Upper lobe of left lung (tissue), 6 donors: Measurements from ENCODE around the gene NR2F1. TPM values are rescaled to one million over a fixed set of nuclear protein-coding genes. Genes with fewer than 3 reads are reported as not detected.

Experiments used
- ATAC-seq, 2 donors: fragments of 200-7000 bp; cut with Tn5 transposase; one replicate each; pipeline ENCODE4 v1.9.1; 2022; ENCODE audit warnings: mild to moderate bottlenecking in 2 of 2, moderate library complexity in 2 of 2; ENCODE audit not compliant: low FRiP score in 2 of 2
- DNase-seq, 2 donors: peaks; one replicate each; pipeline ENCODE4 v3.0.0-alpha.2; 2019 to 2020
- H3K27ac ChIP-seq, 4 donors: fragments of 200-600 bp; sonication (generic); one replicate each; pipeline ENCODE4 v1.5.1; 2016 to 2019
- H3K27me3 ChIP-seq, 4 donors: fragments of 200-600 bp; sonication (generic); one replicate each; pipeline ENCODE4 v1.5.1; 2017 to 2019
- H3K36me3 ChIP-seq, 4 donors: fragments of 200-600 bp; sonication (generic); one replicate each; pipeline ENCODE4 v1.5.1; 2016 to 2019
- H3K4me1 ChIP-seq, 4 donors: fragments of 200-600 bp; sonication (generic); one replicate each; pipeline ENCODE4 v1.5.1; 2018 to 2019
- H3K4me3 ChIP-seq, 4 donors: fragments of 200-600 bp; sonication (generic); one replicate each; pipeline ENCODE4 v1.5.1; 2017 to 2019; ENCODE audit warnings: mild to moderate bottlenecking in 2 of 4, moderate library complexity in 1 of 4
- H3K9me3 ChIP-seq, 4 donors: fragments of 200-600 bp; sonication (generic); one replicate each; pipeline ENCODE4 v1.5.1; 2018 to 2019
- EP300 ChIP-seq, 4 donors: sonication (generic); formaldehyde crosslinking; IDR thresholded peaks; one replicate each; pipeline ENCODE4 v1.5.1; 2017; ENCODE audit warnings: antibody characterized with exemption in 4 of 4, control low read depth in 2 of 4
- POLR2A ChIP-seq, 4 donors: fragments of 450-650 bp; IDR thresholded peaks; one replicate each; pipeline ENCODE4 v1.5.1; 2016 to 2017; ENCODE audit warnings: antibody characterized with exemption in 4 of 4, mild to moderate bottlenecking in 2 of 4
- POLR2AphosphoS5 ChIP-seq, 2 donors: sonication (generic); formaldehyde crosslinking; IDR thresholded peaks; one replicate each; pipeline ENCODE4 v1.5.1; 2017; ENCODE audit warnings: antibody characterized with exemption in 2 of 2
- WGBS, 2 donors: methylation state at CpG; one replicate each; pipeline ENCODE4 v1.1.5; 2017 to 2018; 5-methylcytosine and 5-hydroxymethylcytosine counted together
- total RNA-seq, 6 donors: library from RNA; depleted of rRNA in 4 of 6; stranded (reverse); fragments of >200 nt in 4 of 6; gene quantifications; one replicate each; pipeline versions ENCODE4 v1.1.0 to v1.2.1, GENCODE V29; 2016 to 2021
- TF ChIP-seq, protein P1 (sequence below), 6 experiments: fragments of 450-650 bp in 4 of 6; fragments of 200-600 bp in 2 of 6; sonication (generic) in 2 of 6; IDR thresholded peaks; one replicate each; pipeline ENCODE4 v1.5.1; 2016 to 2019; ENCODE audit warnings: antibody characterized with exemption in 6 of 6
- donor health status: DM: no; HTN: no; CAD: no; lungs with moderate emphysema.
- donor health status: DM: no; HTN: yes; CAD: no; lungs with severe emphysema.

The NR2F1 gene
- total RNA-seq, 6 donors from 2014 or later: 8.9 to 70.3 (median 29.4) TPM

DNA sequence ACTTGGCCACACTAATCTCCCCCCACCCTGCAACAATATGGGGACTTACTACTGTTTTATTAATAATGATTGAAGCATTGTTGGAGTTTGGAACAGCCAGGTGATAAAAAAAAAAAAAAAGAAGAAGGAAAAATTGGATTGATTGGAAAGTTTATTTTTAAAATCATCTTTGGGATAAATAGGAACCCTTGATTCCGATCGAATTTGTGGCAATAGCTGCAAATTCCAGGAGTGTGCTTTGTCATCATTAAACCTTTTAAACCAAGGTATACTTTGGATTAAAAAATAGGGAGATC, 907 bp upstream of the NR2F1 start:
- Histone ChIP-seq H3K27ac (peak overlapping the region; percentile 3 to 75 (median 28)), H3K4me3 (peak overlapping the region in 3 of 4 donors; percentile 60 to 70 (median 64)), H3K36me3 (no peaks in the 10 kb centered on the region), H3K27me3 (peaks cover 2 to 63% (median 38%) of the 10 kb centered on the region in 4 donors), H3K4me1 (peaks cover 40 to 67% (median 44%) of the 10 kb centered on the region in 4 donors), H3K9me3 (no peaks in the 10 kb centered on the region)
- ATAC-seq: no peak
- no peak for DNase-seq
- TF ChIP-seq EP300 (IDR thresholded peaks at IDR 0.05) (no peak), POLR2A (IDR thresholded peaks at IDR 0.05) (no peak), POLR2AphosphoS5 (IDR thresholded peaks at IDR 0.05) (no peak)
- TF ChIP-seq, protein P1, sequence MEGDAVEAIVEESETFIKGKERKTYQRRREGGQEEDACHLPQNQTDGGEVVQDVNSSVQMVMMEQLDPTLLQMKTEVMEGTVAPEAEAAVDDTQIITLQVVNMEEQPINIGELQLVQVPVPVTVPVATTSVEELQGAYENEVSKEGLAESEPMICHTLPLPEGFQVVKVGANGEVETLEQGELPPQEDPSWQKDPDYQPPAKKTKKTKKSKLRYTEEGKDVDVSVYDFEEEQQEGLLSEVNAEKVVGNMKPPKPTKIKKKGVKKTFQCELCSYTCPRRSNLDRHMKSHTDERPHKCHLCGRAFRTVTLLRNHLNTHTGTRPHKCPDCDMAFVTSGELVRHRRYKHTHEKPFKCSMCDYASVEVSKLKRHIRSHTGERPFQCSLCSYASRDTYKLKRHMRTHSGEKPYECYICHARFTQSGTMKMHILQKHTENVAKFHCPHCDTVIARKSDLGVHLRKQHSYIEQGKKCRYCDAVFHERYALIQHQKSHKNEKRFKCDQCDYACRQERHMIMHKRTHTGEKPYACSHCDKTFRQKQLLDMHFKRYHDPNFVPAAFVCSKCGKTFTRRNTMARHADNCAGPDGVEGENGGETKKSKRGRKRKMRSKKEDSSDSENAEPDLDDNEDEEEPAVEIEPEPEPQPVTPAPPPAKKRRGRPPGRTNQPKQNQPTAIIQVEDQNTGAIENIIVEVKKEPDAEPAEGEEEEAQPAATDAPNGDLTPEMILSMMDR (IDR thresholded peaks at IDR 0.05): no peak
- 6 to 8% methylated on average over 2 of the region's 2 CpGs for WGBS, 2 donors

DNA sequence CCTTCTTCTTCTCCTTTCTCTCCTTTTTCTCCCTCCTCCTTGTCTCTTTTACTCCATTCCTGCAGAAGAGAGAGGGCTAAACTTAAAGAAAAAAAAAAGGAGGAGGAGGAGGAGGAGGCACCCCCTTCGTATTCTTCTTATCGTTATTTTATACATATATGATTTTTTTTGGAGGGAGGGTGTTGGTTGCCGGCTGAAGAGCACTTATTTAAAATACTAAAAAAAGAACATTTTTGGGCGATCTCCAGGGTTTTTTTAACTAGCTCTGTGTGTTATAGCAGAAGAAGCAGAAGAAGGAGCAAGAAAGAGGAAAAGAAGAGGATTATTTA, 381 bp downstream of the NR2F1 start:
- DNase-seq: no peak
- ATAC-seq: no peak
- Histone ChIP-seq H3K4me1 (peaks cover 40 to 77% (median 44%) of the 10 kb centered on the region in 4 donors), H3K27ac (peak overlapping the region; percentile 71 to 77 (median 76)), H3K9me3 (no peaks in the 10 kb centered on the region), H3K27me3 (peaks cover 2 to 71% (median 43%) of the 10 kb centered on the region in 4 donors), H3K36me3 (no peaks in the 10 kb centered on the region), H3K4me3 (peak overlapping the region; percentile 25 to 70 (median 62))
- 5 to 7% methylated on average over 4 of the region's 4 CpGs for WGBS, 2 donors
- TF ChIP-seq POLR2A (IDR thresholded peaks at IDR 0.05): no peak
- TF ChIP-seq, protein P1 (IDR thresholded peaks at IDR 0.05): peak in 1 of 6 experiments; percentile 0

DNA sequence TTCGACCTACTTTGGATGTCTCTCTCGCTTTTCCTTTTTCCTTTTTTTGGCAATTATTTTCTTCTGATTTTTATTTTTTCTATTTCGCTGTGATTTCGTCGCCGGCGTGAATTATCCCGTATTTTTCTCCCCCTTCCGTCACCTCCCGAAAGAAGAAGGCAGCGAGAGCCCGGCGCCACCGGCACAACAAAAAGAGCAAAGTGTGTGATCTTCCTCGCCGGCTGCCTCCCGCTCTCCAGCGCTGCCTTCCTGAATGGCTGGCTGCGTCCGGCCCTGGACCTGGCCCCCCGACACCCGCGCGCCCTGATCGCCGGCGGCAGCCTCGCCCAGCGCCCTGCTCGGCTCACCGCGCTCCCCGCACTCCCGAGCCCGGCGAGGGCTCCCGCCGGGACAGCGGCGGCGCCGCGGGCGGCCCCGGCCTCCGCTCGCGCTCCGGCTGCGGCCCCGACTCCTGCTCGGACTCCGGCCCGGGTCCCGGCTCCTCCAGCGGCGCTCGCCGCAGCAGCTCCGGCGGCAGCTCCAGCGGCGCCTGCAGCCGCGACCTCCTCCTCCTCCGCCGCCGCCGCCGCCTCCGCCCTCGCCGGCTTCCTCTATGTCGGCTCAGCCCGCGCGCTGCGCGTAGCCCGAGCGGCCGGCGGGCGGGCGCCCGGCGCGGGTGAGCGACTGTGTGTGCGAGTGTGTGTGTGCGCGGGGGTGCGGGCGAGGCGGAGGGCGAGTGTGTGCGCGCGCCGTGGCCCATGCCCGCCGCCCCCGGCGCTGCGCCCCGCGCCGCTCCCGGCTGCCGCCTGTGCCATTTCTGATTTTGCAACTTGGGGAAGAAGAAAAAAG, 960 bp downstream of the NR2F1 start:
- Histone ChIP-seq H3K9me3 (no peaks in the 10 kb centered on the region), H3K27me3 (peaks cover 2 to 70% (median 42%) of the 10 kb centered on the region in 4 donors), H3K4me1 (peaks cover 40 to 74% (median 41%) of the 10 kb centered on the region in 4 donors), H3K27ac (peak overlapping the region; percentile 71 to 77 (median 76)), H3K4me3 (peak overlapping the region; percentile 60 to 70 (median 63)), H3K36me3 (no peaks in the 10 kb centered on the region)
- TF ChIP-seq EP300 (IDR thresholded peaks at IDR 0.05) (no peak), POLR2A (IDR thresholded peaks at IDR 0.05) (no peak)
- TF ChIP-seq, protein P1 (IDR thresholded peaks at IDR 0.05): no peak
- DNase-seq (peak in 1 of 2 donors; percentile 91), ATAC-seq (peak in 1 of 2 donors; percentile 13)
- WGBS, 2 donors: 2 to 4% methylated on average over 23 to 41 of the region's 110 CpGs

GRCh38 chr5:93584596-93585040, 1.6 kb downstream of the NR2F1 start:
- peak in 1 of 2 donors; percentile 85 for DNase-seq

More at GRCh38 chr5:93584596-93585040, 1.6 kb downstream of the NR2F1 start:
- no peak for ATAC-seq
- H3K9me3 ChIP-seq: no peaks in the 10 kb centered on the region
- H3K36me3 ChIP-seq: no peaks in the 10 kb centered on the region
- TF ChIP-seq POLR2A (IDR thresholded peaks at IDR 0.05) (no peak), POLR2AphosphoS5 (IDR thresholded peaks at IDR 0.05) (no peak), EP300 (IDR thresholded peaks at IDR 0.05) (no peak)
- TF ChIP-seq, protein P1 (IDR thresholded peaks at IDR 0.05): no peak
- peak overlapping the region; percentile 60 to 70 (median 63) for H3K4me3 ChIP-seq
- peaks cover 2 to 63% (median 36%) of the 10 kb centered on the region in 4 donors for H3K27me3 ChIP-seq
- 1 to 2% methylated on average over 25 to 35 of the region's 48 CpGs for WGBS, 2 donors
- peak overlapping the region in 3 of 4 donors; percentile 71 to 77 (median 75) for H3K27ac ChIP-seq
- peaks cover 33 to 68% (median 35%) of the 10 kb centered on the region in 4 donors for H3K4me1 ChIP-seq
